ENCODE results near the gene UBR4. TPM values are rescaled to one million over a fixed set of nuclear protein-coding genes. Genes with fewer than 3 reads are reported as not detected.

UBR4 gene
- total and polyA plus RNA-seq, 11 donors: 44.8 to 150 (median 87.2) TPM

- TF ChIP-seq POLR2A (IDR thresholded peaks at IDR 0.05) (no peak), CTCF (IDR thresholded peaks at IDR 0.05) (no peak)
- ATAC-seq (no peak), DNase-seq (no peak)
- intact Hi-C loops (cut with DNase I): no loop called here
- H3K27me3 ChIP-seq: no peaks in the 10 kb centered on the region
- 92 to 96% (median 96%) methylated on average over 6 of the region's 6 CpGs for WGBS, 4 donors
- H3K4me3 ChIP-seq: no peak overlapping the region
- peaks cover 0 to 100% (median 99%) of the 10 kb centered on the region in 9 donors for H3K36me3 ChIP-seq
- no peak overlapping the region for H3K27ac ChIP-seq
- H3K4me1 ChIP-seq: peaks cover 0 to 29% (median 0%) of the 10 kb centered on the region in 12 donors
- H3K9me3 ChIP-seq: no peaks in the 10 kb centered on the region
Measured at GRCh38 chr1:19167140-19167539, 42.9 kb downstream of the UBR4 start.

GRCh38 chr1:19166066-19166465 lies 44.0 kb downstream of the UBR4 start:
- WGBS, 4 donors: 60 to 67% (median 65%) methylated on average over 3 of the region's 3 CpGs
- intact Hi-C loops (cut with DNase I): no loop called here
- Histone ChIP-seq H3K27ac (peak overlapping the region in 1 of 12 donors; percentile 12), H3K27me3 (no peaks in the 10 kb centered on the region), H3K36me3 (peaks cover 0 to 100% (median 99%) of the 10 kb centered on the region in 9 donors), H3K4me1 (peaks cover 0 to 29% (median 0%) of the 10 kb centered on the region in 12 donors), H3K9me3 (no peaks in the 10 kb centered on the region), H3K4me3 (no peak overlapping the region)
- DNase-seq: no peak
- TF ChIP-seq POLR2A (IDR thresholded peaks at IDR 0.05) (no peak), CTCF (IDR thresholded peaks at IDR 0.05) (no peak)
- ATAC-seq: no peak

- H3K36me3 ChIP-seq: peaks cover 0 to 100% (median 99%) of the 10 kb centered on the region in 9 donors
- whole genome bisulfite sequencing, 4 donors: 72 to 85% (median 76%) methylated on average over 3 of the region's 3 CpGs
- intact Hi-C loops (cut with DNase I): no loop called here
- H3K4me3 ChIP-seq: no peak overlapping the region
- H3K27ac ChIP-seq: peak overlapping the region in 1 of 12 donors; percentile 12
- DNase-seq (no peak), ATAC-seq (no peak)
- peaks cover 0 to 29% (median 0%) of the 10 kb centered on the region in 12 donors for H3K4me1 ChIP-seq
- H3K27me3 ChIP-seq: no peaks in the 10 kb centered on the region
- TF ChIP-seq POLR2A (IDR thresholded peaks at IDR 0.05): no peak
- TF ChIP-seq CTCF (IDR thresholded peaks at IDR 0.05): no peak
- no peaks in the 10 kb centered on the region for H3K9me3 ChIP-seq
Measured at GRCh38 chr1:19165501-19165900, 44.6 kb downstream of the UBR4 start.

GRCh38 chr1:19164274-19165015 lies 45.6 kb downstream of the UBR4 start:
- ATAC-seq (no peak), DNase-seq (no peak)
- TF ChIP-seq POLR2A (IDR thresholded peaks at IDR 0.05) (no peak), CTCF (IDR thresholded peaks at IDR 0.05) (no peak)
- 83 to 84% (median 83%) methylated on average over 10 of the region's 10 CpGs for WGBS, 4 donors
- intact Hi-C loops (cut with DNase I): no loop called here
- Histone ChIP-seq H3K36me3 (peaks cover 0 to 100% (median 99%) of the 10 kb centered on the region in 9 donors), H3K27me3 (no peaks in the 10 kb centered on the region), H3K9me3 (no peaks in the 10 kb centered on the region), H3K4me1 (peaks cover 0 to 29% (median 0%) of the 10 kb centered on the region in 12 donors), H3K4me3 (no peak overlapping the region), H3K27ac (no peak overlapping the region)
